Psoas muscle (tissue), 8 donors: ENCODE data around the gene IL20RA. TPM values are rescaled to one million over a fixed set of nuclear protein-coding genes. Genes with fewer than 3 reads are reported as not detected.

Experiments used
- ATAC-seq, 4 donors: fragments of 200-7000 bp; cut with Tn5 transposase; one replicate each; pipeline ENCODE4 v1.9.1; 2020; ENCODE audit warnings: moderate library complexity in 3 of 4, mild to moderate bottlenecking in 2 of 4
- DNase-seq, 2 donors: peaks; one replicate each; pipeline ENCODE4 v3.0.0-alpha.2; 2020
- H3K27ac ChIP-seq: fragments of 200-600 bp; one replicate; pipeline ENCODE4 v1.8.0; 2022
- H3K27me3 ChIP-seq, 3 donors: fragments of 200-600 bp in 1 of 3; one replicate each; pipeline versions ENCODE4 v1.6.1 to v1.8.0; 2013 to 2022; ENCODE audit warnings: low read length in 2 of 3, mild to moderate bottlenecking in 2 of 3, moderate library complexity in 1 of 3; ENCODE audit not compliant: insufficient read depth in 3 of 3
- H3K36me3 ChIP-seq, 2 donors: fragments of 200-600 bp in 1 of 2; one replicate each; pipeline versions ENCODE4 v1.6.1 to v1.8.0; 2013 to 2022; ENCODE audit warnings: low read depth in 1 of 2, mild to moderate bottlenecking in 1 of 2, moderate library complexity in 1 of 2; ENCODE audit not compliant: insufficient read depth in 1 of 2
- H3K4me1 ChIP-seq: fragments of 200-600 bp; one replicate; pipeline ENCODE4 v1.8.0; 2022
- H3K4me3 ChIP-seq: fragments of 200-600 bp; one replicate; pipeline ENCODE4 v1.8.0; 2022; ENCODE audit warnings: mild to moderate bottlenecking
- H3K9me3 ChIP-seq: fragments of 200-600 bp; one replicate; pipeline ENCODE4 v1.8.0; 2022
- WGBS, 3 donors: extraction: QIAGEN DNeasy Blood & Tissue Kit; methylation state at CpG; one replicate each; pipeline versions ENCODE4 v1.1.6 to v1.1.7; 2013; 5-methylcytosine and 5-hydroxymethylcytosine counted together
- intact Hi-C, 2 donors: fragments of 100-400 bp; cut with DNase I; formaldehyde crosslinking; loops; one replicate each; pipeline versions ENCODE4 v1.11.0 to v1.14.2; 2022
- polyA plus RNA-seq, 3 donors: library from polyadenylated mRNA; stranded (reverse); fragments of 200-250 nt; gene quantifications; one replicate each; pipeline ENCODE4 v1.2.3, GENCODE V29; 2013
- total RNA-seq, 4 donors: library from RNA; stranded (reverse); fragmentation: NEBNext Ultra II Directional in 2 of 4; extraction: Animal tissue kit (Norgen Biotek cat#: 25700) in 2 of 4; gene quantifications; one replicate each; pipeline versions ENCODE4 v1.2.1 to v1.2.4, GENCODE V29; 2021 to 2023
- TF ChIP-seq, protein P1 (sequence below): fragments of 200-600 bp; IDR thresholded peaks from one replicate; pipeline ENCODE4 v1.8.0; 2022; ENCODE audit warnings: antibody characterized with exemption
- donor health status: healthy with polysubstance abuse.
- donor health status: DM: no; HTN: no; CAD: no; lungs with moderate emphysema.
- donor health status: Bipolar disorder and iron deficiency.
- donor health status: healthy.
- donor health status: DM: yes; HTN: yes; CAD: no.
- donor health status: DM: no; HTN: no; CAD: no.
- donor health status: DM: no; HTN: no; CAD: no.
- donor health status: DM: yes; HTN: yes; CAD: no.

IL20RA gene
- total and polyA plus RNA-seq, 7 donors: 0.04 to 0.94 (median 0.15) TPM; not detected in 1

DNA sequence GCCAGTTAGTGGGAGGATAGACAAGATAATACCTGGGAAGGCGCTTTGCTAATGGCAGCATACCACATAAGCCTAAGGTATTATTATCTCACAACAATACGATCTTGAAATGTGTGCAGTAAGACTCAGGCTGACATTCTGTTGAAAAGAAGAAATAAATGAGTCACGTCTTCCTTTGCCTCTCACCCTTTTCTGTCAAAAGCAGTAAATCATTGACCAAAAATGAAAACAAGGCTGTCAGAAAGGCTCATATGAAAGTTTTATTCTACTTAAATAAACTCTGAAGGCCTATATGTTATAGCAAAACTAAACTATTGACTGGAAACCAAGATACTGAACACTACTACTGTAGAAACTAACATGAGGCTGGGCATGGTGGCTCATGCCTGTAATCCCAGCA is 43.1 kb upstream of the IL20RA start:
- TF ChIP-seq, protein P1, sequence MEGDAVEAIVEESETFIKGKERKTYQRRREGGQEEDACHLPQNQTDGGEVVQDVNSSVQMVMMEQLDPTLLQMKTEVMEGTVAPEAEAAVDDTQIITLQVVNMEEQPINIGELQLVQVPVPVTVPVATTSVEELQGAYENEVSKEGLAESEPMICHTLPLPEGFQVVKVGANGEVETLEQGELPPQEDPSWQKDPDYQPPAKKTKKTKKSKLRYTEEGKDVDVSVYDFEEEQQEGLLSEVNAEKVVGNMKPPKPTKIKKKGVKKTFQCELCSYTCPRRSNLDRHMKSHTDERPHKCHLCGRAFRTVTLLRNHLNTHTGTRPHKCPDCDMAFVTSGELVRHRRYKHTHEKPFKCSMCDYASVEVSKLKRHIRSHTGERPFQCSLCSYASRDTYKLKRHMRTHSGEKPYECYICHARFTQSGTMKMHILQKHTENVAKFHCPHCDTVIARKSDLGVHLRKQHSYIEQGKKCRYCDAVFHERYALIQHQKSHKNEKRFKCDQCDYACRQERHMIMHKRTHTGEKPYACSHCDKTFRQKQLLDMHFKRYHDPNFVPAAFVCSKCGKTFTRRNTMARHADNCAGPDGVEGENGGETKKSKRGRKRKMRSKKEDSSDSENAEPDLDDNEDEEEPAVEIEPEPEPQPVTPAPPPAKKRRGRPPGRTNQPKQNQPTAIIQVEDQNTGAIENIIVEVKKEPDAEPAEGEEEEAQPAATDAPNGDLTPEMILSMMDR: no peak
- ATAC-seq (no peak), DNase-seq (no peak)
- no peaks in the 10 kb centered on the region for H3K36me3 ChIP-seq
- WGBS, 3 donors: 80 to 87% (median 87%) methylated on average over 3 of the region's 3 CpGs
- no peak overlapping the region for H3K27ac ChIP-seq
- H3K27me3 ChIP-seq: no peaks in the 10 kb centered on the region
- H3K4me1 ChIP-seq: no peaks in the 10 kb centered on the region
- no peaks in the 10 kb centered on the region for H3K9me3 ChIP-seq
- no peak overlapping the region for H3K4me3 ChIP-seq
- intact Hi-C loops: no loop called here

DNA sequence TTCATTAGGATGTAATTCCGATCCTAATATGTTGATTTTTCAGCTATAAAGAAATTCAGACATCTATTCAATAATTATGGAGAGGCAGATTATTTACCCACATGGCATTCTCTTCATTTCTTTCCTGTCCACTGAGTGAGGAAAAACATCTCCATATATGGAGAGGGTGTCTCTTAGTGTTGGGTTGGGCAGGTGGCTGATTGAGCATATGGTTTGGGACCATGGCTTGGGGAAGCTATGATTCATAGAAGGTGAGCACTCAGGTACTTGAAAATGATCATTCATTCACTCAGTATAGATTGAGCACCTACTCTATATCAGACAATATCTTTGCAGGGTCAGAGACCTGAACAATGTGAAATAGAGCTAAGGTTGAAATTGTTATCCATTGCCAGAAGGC is 41.3 kb upstream of the IL20RA start:
- WGBS, 3 donors: 80 to 91% (median 91%) methylated on average over 1 of the region's 1 CpG
- no peak for DNase-seq
- intact Hi-C loops: no loop called here

DNA sequence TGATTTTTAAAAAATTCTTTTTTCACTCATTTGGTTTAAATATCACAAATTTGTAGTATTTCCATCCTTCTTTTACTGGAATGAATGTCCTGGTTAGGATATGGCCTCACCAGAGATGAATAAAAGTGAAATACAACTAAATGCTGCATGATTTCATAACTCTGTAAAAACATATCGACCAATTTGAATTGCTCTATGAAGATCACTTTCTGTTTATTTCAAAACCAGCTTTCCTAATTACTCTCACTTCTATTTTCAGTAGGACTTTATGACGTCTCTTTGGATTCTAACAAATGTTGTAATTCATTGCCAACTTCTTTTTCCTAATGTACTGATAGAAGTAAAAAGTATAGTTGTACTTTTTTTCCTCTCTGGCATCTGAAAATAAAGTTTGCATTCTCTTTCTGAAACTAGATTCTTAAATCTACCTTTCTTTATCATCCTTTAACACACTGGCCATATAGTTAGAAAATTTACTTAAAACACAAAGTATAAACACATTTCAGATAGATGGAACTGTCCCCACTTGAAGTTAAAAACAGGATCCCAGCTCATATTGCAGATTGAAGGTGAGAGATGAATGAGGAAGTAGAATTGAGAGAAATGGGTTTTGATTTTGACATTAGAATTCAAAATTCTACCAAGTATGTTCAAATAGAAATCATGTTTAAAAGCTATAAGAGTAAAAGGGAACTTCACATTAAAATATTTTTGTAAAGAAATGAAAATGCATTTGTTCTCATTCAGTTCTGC is 40.3 kb upstream of the IL20RA start:
- WGBS, 3 donors: 31 to 51% (median 33%) methylated on average over 2 of the region's 2 CpGs
- DNase-seq (no peak), ATAC-seq (no peak)
- intact Hi-C loops: no loop called here
- no peaks in the 10 kb centered on the region for H3K36me3 ChIP-seq
- H3K27ac ChIP-seq: no peak overlapping the region
- no peaks in the 10 kb centered on the region for H3K4me1 ChIP-seq
- H3K27me3 ChIP-seq: no peaks in the 10 kb centered on the region
- TF ChIP-seq, protein P1: no peak
- H3K9me3 ChIP-seq: no peaks in the 10 kb centered on the region
- no peak overlapping the region for H3K4me3 ChIP-seq

More for the DNA sequence above, 41.3 kb upstream of the IL20RA start:
- Histone ChIP-seq H3K36me3 (no peaks in the 10 kb centered on the region), H3K4me3 (no peak overlapping the region), H3K27ac (no peak overlapping the region), H3K4me1 (no peaks in the 10 kb centered on the region), H3K27me3 (no peaks in the 10 kb centered on the region), H3K9me3 (no peaks in the 10 kb centered on the region)
- TF ChIP-seq, protein P1: no peak
- ATAC-seq: no peak

DNA sequence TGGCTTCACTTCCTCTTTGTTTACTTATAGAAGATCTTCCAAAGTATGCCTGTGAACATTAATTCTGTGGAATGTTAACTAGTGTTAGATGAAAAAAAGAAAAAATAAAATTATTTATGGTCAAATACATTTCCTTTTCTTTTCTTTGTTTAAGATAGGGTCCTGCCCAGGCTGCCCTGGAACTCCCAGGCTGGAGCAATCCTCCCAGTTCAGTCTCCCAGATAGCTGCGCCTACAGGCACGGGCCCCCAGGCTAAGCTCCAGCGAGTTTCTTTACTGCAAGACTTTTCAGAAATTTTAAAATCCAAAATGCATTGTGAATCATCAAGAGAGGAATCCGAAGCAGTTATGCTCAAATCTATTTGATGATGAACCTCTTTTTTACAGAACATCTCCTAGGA is 39.3 kb upstream of the IL20RA start:
- ATAC-seq: no peak
- intact Hi-C loops: no loop called here
- WGBS, 3 donors: 80 to 88% (median 83%) methylated on average over 4 of the region's 4 CpGs

More for the DNA sequence above, 39.3 kb upstream of the IL20RA start:
- H3K27me3 ChIP-seq: no peaks in the 10 kb centered on the region
- H3K4me3 ChIP-seq: no peak overlapping the region
- TF ChIP-seq, protein P1: no peak
- no peak for DNase-seq
- no peaks in the 10 kb centered on the region for H3K4me1 ChIP-seq
- no peak overlapping the region for H3K27ac ChIP-seq
- no peaks in the 10 kb centered on the region for H3K36me3 ChIP-seq
- H3K9me3 ChIP-seq: no peaks in the 10 kb centered on the region
